Activated CD4-positive, alpha-beta T cell treated with anti-CD3 and anti-CD28 coated beads, Interleukin-2, amount 10 ng/mL, durations not matched to agents 7 days and 5 days (primary cell): ENCODE results near the gene RAF1. TPM values are rescaled to one million over a fixed set of nuclear protein-coding genes. Genes with fewer than 3 reads are reported as not detected.
"Not testable (repeated sequence)": the region's sequence is repeated elsewhere in the genome, so short reads cannot be mapped to it uniquely, and the experiment has no call there.

Experiments used
- CTCF ChIA-PET: fragments of 350-600 bp; sonication (Branson Sonifier 250); formaldehyde crosslinking; loops from one replicate; lab custom pipeline; 2021; ENCODE audit warnings: antibody characterized with exemption; lab: Charles Lee
- POLR2A ChIA-PET: fragments of 350-600 bp; sonication (Branson Sonifier 250); formaldehyde crosslinking; loops from one replicate; lab custom pipeline; 2021; ENCODE audit warnings: antibody characterized with exemption; lab: Charles Lee
- DNase-seq: peaks from one replicate; pipeline ENCODE4 v3.0.0-alpha.2; 2020
- H3K27ac Mint-ChIP-seq: one replicate; pipeline ENCODE4 v1.8.0; 2021; ENCODE audit warnings: mild to moderate bottlenecking, moderate library complexity, mixed read lengths
- H3K27me3 Mint-ChIP-seq: one replicate; pipeline ENCODE4 v1.8.0; 2021; ENCODE audit warnings: mixed read lengths
- H3K36me3 Mint-ChIP-seq: one replicate; pipeline ENCODE4 v1.8.0; 2021; ENCODE audit warnings: low read depth, mixed read lengths
- H3K4me1 Mint-ChIP-seq: one replicate; pipeline ENCODE4 v1.8.0; 2021; ENCODE audit warnings: mixed read lengths
- H3K4me3 Mint-ChIP-seq: one replicate; pipeline ENCODE4 v1.8.0; 2021; ENCODE audit warnings: mild to moderate bottlenecking, moderate library complexity, mixed read lengths
- H3K9me3 Mint-ChIP-seq: one replicate; pipeline ENCODE4 v1.8.0; 2021; ENCODE audit warnings: mixed read lengths
- total RNA-seq, 2 experiments: library from RNA; stranded (reverse); gene quantifications; one replicate each; pipeline ENCODE4 v1.2.3, GENCODE V29; 2021

RAF1 gene
- total RNA-seq, 2 experiments from 2014 or later, result 90.1 to 90.9 TPM

- no peak overlapping the region for H3K4me3 Mint-ChIP-seq
- H3K36me3 Mint-ChIP-seq, result peaks cover 3% of the 10 kb centered on the region
- no peak for DNase-seq
- ChIA-PET POLR2A (interaction anchor here (0.8 kb wide), 1 partner anchor 1714 kb away, joined by 4 read pairs; no protein-coding TSS in a partner anchor), CTCF (interaction anchor here (0.8 to 1.0 kb wide), 2 partner anchors 34 to 114 kb away, joined by 3 to 6 read pairs; no protein-coding TSS in a partner anchor)
- no peak overlapping the region for H3K27ac Mint-ChIP-seq
- H3K27me3 Mint-ChIP-seq, result no peaks in the 10 kb centered on the region
- H3K4me1 Mint-ChIP-seq, result peaks cover 31% of the 10 kb centered on the region
- no peaks in the 10 kb centered on the region for H3K9me3 Mint-ChIP-seq
These were observed 36.5 kb downstream of the RAF1 start for GRCh38 chr3:12627370-12627769.

GRCh38 chr3:12624964-12625363, 39.0 kb downstream of the RAF1 start:
- H3K36me3 Mint-ChIP-seq, DNase-seq, POLR2A ChIA-PET, H3K9me3 Mint-ChIP-seq, H3K27ac Mint-ChIP-seq, H3K4me3 Mint-ChIP-seq, H3K27me3 Mint-ChIP-seq: not testable (repeated sequence)
- CTCF ChIA-PET, result interaction anchor here (1.7 kb wide), 1 partner anchor 10 kb away, joined by 5 read pairs; no protein-coding TSS in a partner anchor
- H3K4me1 Mint-ChIP-seq, result peaks cover 40% of the 10 kb centered on the region

- no peaks in the 10 kb centered on the region for H3K36me3 Mint-ChIP-seq
- peaks cover 40% of the 10 kb centered on the region for H3K4me1 Mint-ChIP-seq
- H3K9me3 Mint-ChIP-seq, result no peaks in the 10 kb centered on the region
- H3K4me3 Mint-ChIP-seq, result no peak overlapping the region
- POLR2A ChIA-PET, result no interaction called here
- H3K27ac Mint-ChIP-seq, result no peak overlapping the region
- DNase-seq, result no peak
- H3K27me3 Mint-ChIP-seq, result no peaks in the 10 kb centered on the region
- CTCF ChIA-PET, result interaction anchor here (0.5 to 1.7 kb wide), 3 partner anchors 9 to 40 kb away, joined by 3 to 5 read pairs (median 3); no protein-coding TSS in a partner anchor
These were observed 39.9 kb downstream of the RAF1 start for GRCh38 chr3:12624056-12624455.

- ChIA-PET POLR2A (no interaction called here), CTCF (no interaction called here)
- peaks cover 8% of the 10 kb centered on the region for H3K36me3 Mint-ChIP-seq
- no peaks in the 10 kb centered on the region for H3K9me3 Mint-ChIP-seq
- no peak overlapping the region for H3K27ac Mint-ChIP-seq
- H3K4me1 Mint-ChIP-seq, result peaks cover 35% of the 10 kb centered on the region
- H3K27me3 Mint-ChIP-seq, result no peaks in the 10 kb centered on the region
- DNase-seq, result no peak
- no peak overlapping the region for H3K4me3 Mint-ChIP-seq
These were observed 41.6 kb downstream of the RAF1 start for GRCh38 chr3:12622335-12622734.

DNA sequence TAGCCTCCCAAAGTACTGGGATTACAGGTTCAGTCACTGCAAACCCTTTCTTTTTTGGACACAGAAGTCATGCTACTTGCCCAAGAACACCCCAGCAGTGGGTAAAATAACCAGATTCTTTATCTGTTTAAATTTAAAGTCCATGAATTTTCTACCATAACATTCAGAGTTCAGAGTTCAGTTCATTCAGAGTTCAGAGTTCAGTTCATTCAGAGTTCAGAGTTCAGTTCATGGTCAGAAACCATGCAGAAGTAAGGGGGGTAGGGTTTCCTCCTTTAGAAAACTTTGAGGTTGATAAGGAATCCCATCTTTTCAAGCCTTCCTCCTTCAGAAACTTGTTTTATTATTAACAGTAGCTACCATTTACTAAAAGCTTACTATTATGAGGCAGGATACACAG, 43.2 kb downstream of the RAF1 start:
- no peaks in the 10 kb centered on the region for H3K27me3 Mint-ChIP-seq
- H3K36me3 Mint-ChIP-seq, result peaks cover 14% of the 10 kb centered on the region
- H3K4me1 Mint-ChIP-seq, result peaks cover 32% of the 10 kb centered on the region
- DNase-seq, result no peak
- ChIA-PET CTCF (interaction anchor here (0.6 to 1.7 kb wide), 2 partner anchors 13 to 29 kb away, joined by 3 read pairs; no protein-coding TSS in a partner anchor), POLR2A (no interaction called here)
- H3K9me3 Mint-ChIP-seq, result no peaks in the 10 kb centered on the region
- no peak overlapping the region for H3K4me3 Mint-ChIP-seq
- no peak overlapping the region for H3K27ac Mint-ChIP-seq

DNA sequence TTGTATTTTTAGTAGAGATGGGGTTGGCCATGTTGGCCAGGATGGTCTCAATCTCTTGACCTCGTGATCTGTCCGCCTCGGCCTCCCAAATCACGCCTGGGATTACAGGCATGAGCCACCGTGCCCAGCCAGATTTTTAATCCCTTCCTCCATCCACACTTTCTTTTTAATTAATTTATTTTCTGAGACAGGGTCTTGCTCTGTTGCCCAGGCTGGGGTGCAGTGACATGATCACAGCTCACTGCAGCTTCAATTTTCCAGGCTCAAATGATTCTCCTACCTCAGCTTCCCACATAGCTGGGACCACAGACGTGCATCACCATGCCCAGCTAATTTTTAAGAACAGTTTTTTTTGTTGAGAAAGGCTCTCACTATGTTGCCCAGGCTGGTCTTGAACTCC, 43.6 kb downstream of the RAF1 start:
- H3K27ac Mint-ChIP-seq, result no peak overlapping the region
- peaks cover 30% of the 10 kb centered on the region for H3K4me1 Mint-ChIP-seq
- CTCF ChIA-PET, result interaction anchor here (0.6 to 1.7 kb wide), 2 partner anchors 12 to 30 kb away, joined by 3 read pairs; no protein-coding TSS in a partner anchor
- H3K36me3 Mint-ChIP-seq, result peaks cover 14% of the 10 kb centered on the region
- no peaks in the 10 kb centered on the region for H3K9me3 Mint-ChIP-seq
- POLR2A ChIA-PET, result no interaction called here
- DNase-seq, result no peak
- no peak overlapping the region for H3K4me3 Mint-ChIP-seq
- no peaks in the 10 kb centered on the region for H3K27me3 Mint-ChIP-seq

DNA sequence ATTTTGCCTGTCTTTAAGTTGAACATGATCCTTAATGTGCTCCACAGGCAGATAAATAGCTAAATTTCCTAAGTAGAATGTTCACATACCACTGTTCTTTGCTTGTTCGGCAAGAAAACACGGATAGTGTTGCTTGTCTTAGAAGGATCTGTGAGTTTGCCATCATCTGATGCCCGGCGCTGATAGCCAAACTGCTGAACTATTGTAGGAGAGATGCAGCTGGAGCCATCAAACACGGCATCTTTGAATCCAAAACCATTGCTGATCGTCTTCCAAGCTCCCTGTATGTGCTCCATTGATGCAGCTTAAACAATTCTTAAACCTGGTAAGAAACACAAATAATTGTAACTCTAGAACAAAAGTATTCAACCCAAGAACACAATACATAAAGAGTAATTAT, 45.5 kb downstream of the RAF1 start:
- no peaks in the 10 kb centered on the region for H3K27me3 Mint-ChIP-seq
- H3K9me3 Mint-ChIP-seq, result no peaks in the 10 kb centered on the region
- H3K4me1 Mint-ChIP-seq, result peaks cover 30% of the 10 kb centered on the region
- no peak overlapping the region for H3K27ac Mint-ChIP-seq
- peaks cover 23% of the 10 kb centered on the region for H3K36me3 Mint-ChIP-seq
- DNase-seq, result no peak
- no peak overlapping the region for H3K4me3 Mint-ChIP-seq
- CTCF ChIA-PET, result interaction anchor here (0.5 to 1.5 kb wide), 5 partner anchors 12 to 434 kb away, joined by 3 to 5 read pairs (median 3); no protein-coding TSS in a partner anchor
- POLR2A ChIA-PET, result no interaction called here

DNA sequence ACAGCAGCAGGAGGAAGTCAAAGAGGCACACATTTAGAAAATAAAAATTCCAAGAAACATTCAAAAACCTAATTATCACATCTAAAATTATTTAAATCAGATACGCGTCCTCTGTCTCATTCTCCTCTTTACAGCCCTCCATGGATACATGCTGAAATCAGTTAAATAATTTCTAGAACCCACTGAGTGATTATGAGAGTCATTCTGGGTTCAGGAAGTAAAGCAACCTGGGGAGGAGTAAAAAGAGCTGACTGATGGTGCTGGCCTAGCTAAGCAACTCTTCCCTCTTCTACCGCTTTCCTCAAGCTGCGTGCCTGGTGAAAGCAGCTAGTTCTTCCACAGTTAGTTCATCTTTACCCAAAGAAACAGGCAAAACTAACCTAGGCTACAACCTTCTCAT, 48.7 kb downstream of the RAF1 start:
- no peak for DNase-seq
- H3K27ac Mint-ChIP-seq, result no peak overlapping the region
- H3K27me3 Mint-ChIP-seq, result no peaks in the 10 kb centered on the region
- H3K4me3 Mint-ChIP-seq, result no peak overlapping the region
- H3K4me1 Mint-ChIP-seq, result peaks cover 21% of the 10 kb centered on the region
- H3K36me3 Mint-ChIP-seq, result peaks cover 35% of the 10 kb centered on the region
- POLR2A ChIA-PET, result no interaction called here
- H3K9me3 Mint-ChIP-seq, result no peaks in the 10 kb centered on the region
- CTCF ChIA-PET, result interaction anchor here (1.9 to 2.4 kb wide), 2 partner anchors 8 to 10 kb away, joined by 5 to 7 read pairs; no protein-coding TSS in a partner anchor

DNA sequence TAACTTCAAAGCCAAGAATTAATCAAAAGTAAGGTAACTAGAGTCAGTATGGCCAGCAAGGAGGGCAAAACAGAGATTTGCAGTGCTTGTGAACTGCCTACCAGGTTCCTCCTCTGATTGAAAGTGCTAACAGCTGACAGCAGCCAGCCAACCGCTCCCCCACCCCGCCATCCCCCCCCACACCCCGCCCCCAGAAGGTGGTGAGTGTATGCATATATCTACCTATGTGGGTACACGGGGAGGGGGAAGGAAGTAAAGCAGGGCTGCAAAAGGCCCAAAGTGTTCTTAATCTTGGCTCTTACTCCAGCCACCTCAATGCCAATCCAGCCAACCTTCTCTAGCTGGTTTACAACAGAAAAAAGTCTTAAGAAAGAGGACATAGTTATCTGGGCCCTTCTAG, 50.7 kb downstream of the RAF1 start:
- Mint-ChIP-seq H3K36me3 (peaks cover 38% of the 10 kb centered on the region), H3K9me3 (no peaks in the 10 kb centered on the region), H3K4me1 (peaks cover 24% of the 10 kb centered on the region), H3K4me3 (no peak overlapping the region), H3K27me3 (no peaks in the 10 kb centered on the region), H3K27ac (peak overlapping the region; percentile 20)
- no peak for DNase-seq
- POLR2A ChIA-PET, result no interaction called here
- CTCF ChIA-PET, result no interaction called here

GRCh38 chr3:12612514-12613226, 51.2 kb downstream of the RAF1 start:
- H3K27me3 Mint-ChIP-seq, result no peaks in the 10 kb centered on the region
- H3K27ac Mint-ChIP-seq, result peak overlapping the region; percentile 17
- ChIA-PET CTCF (interaction anchor here (0.7 kb wide), 1 partner anchor 133 kb away, joined by 5 read pairs; no protein-coding TSS in a partner anchor), POLR2A (no interaction called here)
- H3K36me3 Mint-ChIP-seq, result peaks cover 39% of the 10 kb centered on the region
- no peaks in the 10 kb centered on the region for H3K9me3 Mint-ChIP-seq
- DNase-seq, result no peak
- no peak overlapping the region for H3K4me3 Mint-ChIP-seq
- H3K4me1 Mint-ChIP-seq, result peaks cover 24% of the 10 kb centered on the region

GRCh38 chr3:12611117-12611516, 52.8 kb downstream of the RAF1 start:
- Mint-ChIP-seq H3K4me1 (peaks cover 28% of the 10 kb centered on the region), H3K27ac (no peak overlapping the region), H3K4me3 (no peak overlapping the region), H3K9me3 (no peaks in the 10 kb centered on the region), H3K27me3 (no peaks in the 10 kb centered on the region), H3K36me3 (peaks cover 42% of the 10 kb centered on the region)
- ChIA-PET POLR2A (no interaction called here), CTCF (no interaction called here)
- DNase-seq, result no peak

- CTCF ChIA-PET, result interaction anchor here (0.6 to 1.3 kb wide), 4 partner anchors 13 to 440 kb away, joined by 3 read pairs; no protein-coding TSS in a partner anchor
- POLR2A ChIA-PET, result no interaction called here
- Mint-ChIP-seq H3K4me1 (peaks cover 17% of the 10 kb centered on the region), H3K4me3 (no peak overlapping the region), H3K9me3 (no peaks in the 10 kb centered on the region), H3K36me3 (peaks cover 53% of the 10 kb centered on the region), H3K27me3 (no peaks in the 10 kb centered on the region), H3K27ac (no peak overlapping the region)
- DNase-seq, result no peak
These were observed 55.5 kb downstream of the RAF1 start for GRCh38 chr3:12608376-12608775.

DNA sequence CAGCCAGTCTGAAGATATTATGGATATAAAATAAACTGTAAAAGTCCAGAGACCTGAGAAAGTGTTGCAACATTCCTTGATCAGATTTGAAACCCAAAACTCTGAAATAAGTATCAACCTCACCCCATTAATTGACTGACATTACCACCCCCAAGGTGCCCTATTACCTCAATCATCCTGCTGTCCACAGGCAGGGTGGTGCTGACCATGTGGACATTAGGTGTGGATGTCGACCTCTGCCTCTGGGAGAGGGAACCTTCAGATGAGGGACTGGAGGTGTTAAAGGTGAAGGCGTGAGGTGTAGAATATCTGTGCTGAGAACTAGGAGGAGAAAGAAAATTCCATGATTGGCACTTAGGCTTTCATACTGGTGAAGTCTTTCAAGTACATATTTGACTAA, 59.9 kb downstream of the RAF1 start:
- no peak for DNase-seq
- Mint-ChIP-seq H3K36me3 (peaks cover 60% of the 10 kb centered on the region), H3K4me3 (no peak overlapping the region), H3K4me1 (peaks cover 9% of the 10 kb centered on the region), H3K27me3 (no peaks in the 10 kb centered on the region), H3K27ac (no peak overlapping the region), H3K9me3 (no peaks in the 10 kb centered on the region)
- CTCF ChIA-PET, result no interaction called here
- POLR2A ChIA-PET, result no interaction called here
